ENCODE results near the gene SPOCK2. TPM values are rescaled to one million over a fixed set of nuclear protein-coding genes. Genes with fewer than 3 reads are reported as not detected.

Gene SPOCK2
- total and polyA plus RNA-seq, 2 of the 13 experiments (the other 11 are each of a cell fraction or from before 2014, with no cell fraction given) = 8.6 to 30.6 TPM

GRCh38 chr10:72056932-72057751 is 31.2 kb downstream of the SPOCK2 start (continued):
- TF ChIP-seq HMGXB3 (CRISPR knock-in tag; IDR thresholded peaks at IDR 0.05; ENCODE audit: borderline replicate concordance) (no peak), ZNF318 (CRISPR knock-in tag; IDR thresholded peaks at IDR 0.05) (0 out of 2 replicates have a peak, but pooled peaks have one; percentile 68), SP1 (IDR thresholded peaks at IDR 0.05) (no peak), SP1 (CRISPR knock-in tag; IDR thresholded peaks at IDR 0.05) (peak; percentile 21; the same call in 1 of the 2 replicates), ZNF879 (CRISPR knock-in tag; IDR thresholded peaks at IDR 0.05) (no peak), ZNF292 (CRISPR knock-in tag; IDR thresholded peaks at IDR 0.05; ENCODE audit: borderline replicate concordance, low read depth) (0 out of 2 replicates have a peak, but pooled peaks have one; percentile 70), ZNF317 (CRISPR knock-in tag; IDR thresholded peaks at IDR 0.05) (peak; percentile 31; the same call in 1 of the 2 replicates), NFYB (CRISPR knock-in tag; IDR thresholded peaks at IDR 0.05) (no peak), ZNF383 (CRISPR knock-in tag; IDR thresholded peaks at IDR 0.05; ENCODE audit: borderline replicate concordance) (no peak), HMG20B (CRISPR knock-in tag; conservative IDR thresholded peaks at IDR 0.05) (no peak), ZNF782 (CRISPR knock-in tag; IDR thresholded peaks at IDR 0.05; ENCODE audit: borderline replicate concordance) (no peak), TRIM22 (IDR thresholded peaks at IDR 0.05) (no peak), BRF2 (CRISPR knock-in tag; IDR thresholded peaks at IDR 0.05) (no peak)

Data from HepG2 (cell line).